Breast epithelium (tissue), 4 donors: ENCODE measurements around the gene FAM241A. TPM values are rescaled to one million over a fixed set of nuclear protein-coding genes. Genes with fewer than 3 reads are reported as not detected.

Experiments
- DNase-seq, 2 donors: peaks; one replicate each; pipeline ENCODE4 v3.0.0-alpha.2; 2019; ENCODE audit warnings: low spot score in 2 of 2
- H3K27ac ChIP-seq, 2 donors: fragments of 200-600 bp; sonication (generic) in 1 of 2; one replicate each; pipeline ENCODE4 v1.5.1; 2016 to 2019; ENCODE audit warnings: mild to moderate bottlenecking in 1 of 2
- H3K27me3 ChIP-seq, 2 donors: fragments of 200-600 bp; sonication (generic) in 1 of 2; one replicate each; pipeline versions ENCODE4 v1.5.1 to v1.6.0; 2017 to 2019; ENCODE audit warnings: control low read depth in 1 of 2, mild to moderate bottlenecking in 1 of 2
- H3K36me3 ChIP-seq: fragments of 200-600 bp; one replicate; pipeline ENCODE4 v1.5.1; 2019
- H3K4me1 ChIP-seq, 2 donors: fragments of 200-600 bp; sonication (generic); one replicate each; pipeline ENCODE4 v1.5.1; 2016 to 2019; ENCODE audit warnings: control low read depth in 1 of 2
- H3K4me3 ChIP-seq, 3 donors: fragments of 200-600 bp; sonication (generic); 1 replicate in 2 of 3; 2 replicates in 1 of 3; pipeline ENCODE4 v1.5.1; 2016 to 2019; ENCODE audit warnings: mild to moderate bottlenecking in 3 of 3, moderate library complexity in 2 of 3
- H3K9me3 ChIP-seq, 2 donors: fragments of 200-600 bp; sonication (generic) in 1 of 2; one replicate each; pipeline ENCODE4 v1.5.1; 2016 to 2019; ENCODE audit warnings: control low read depth in 1 of 2
- POLR2A ChIP-seq: fragments of 450-650 bp; IDR thresholded peaks from one replicate; pipeline ENCODE4 v1.6.1; 2016; ENCODE audit warnings: antibody characterized with exemption, mild to moderate bottlenecking, moderate library complexity
- POLR2AphosphoS5 ChIP-seq, 3 donors: sonication (generic); formaldehyde crosslinking; IDR thresholded peaks; one replicate each; pipeline ENCODE4 v1.6.1; 2017; ENCODE audit warnings: antibody characterized with exemption in 3 of 3
- intact Hi-C: fragments of 100-400 bp; cut with DNase I; formaldehyde crosslinking; loops from one replicate; pipeline ENCODE4 v1.15.1; 2023; ENCODE audit warnings: low total_unique reads
- total RNA-seq, 3 donors: library from RNA; depleted of rRNA; stranded (reverse); fragments of >200 nt; gene quantifications; one replicate each; pipeline ENCODE4 v1.1.0, GENCODE V29; 2016
- TF ChIP-seq, protein P1 (sequence below), 3 donors: fragments of 450-650 bp; IDR thresholded peaks; one replicate each; pipeline ENCODE4 v1.5.1; 2016 to 2017; ENCODE audit warnings: antibody characterized with exemption in 3 of 3, mild to moderate bottlenecking in 3 of 3, moderate library complexity in 3 of 3

FAM241A gene
- total RNA-seq, 3 donors from 2014 or later, result 4.3 to 11.5 (median 7.5) TPM

DNA sequence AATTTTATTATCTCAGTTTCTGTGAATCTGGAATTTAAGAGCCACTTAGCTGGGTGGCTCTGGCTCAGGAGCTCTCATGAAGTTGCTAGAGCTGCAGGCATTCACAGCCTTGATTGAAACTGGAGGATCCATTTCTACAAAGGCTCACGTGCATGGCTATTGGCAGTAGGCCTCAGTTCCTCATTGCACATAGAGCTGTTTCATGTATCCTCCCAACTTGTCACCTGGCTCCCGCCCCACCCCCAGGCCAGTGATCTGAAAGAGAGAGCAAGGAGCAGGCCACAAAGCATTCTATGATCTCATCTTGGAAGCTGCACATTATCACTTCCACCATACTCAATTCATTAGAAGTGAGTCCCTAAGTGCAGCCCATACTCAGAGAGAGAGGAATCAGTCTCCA lies 67.8 kb downstream of the FAM241A start:
- Histone ChIP-seq H3K27ac (no peak overlapping the region), H3K36me3 (no peaks in the 10 kb centered on the region), H3K4me1 (no peaks in the 10 kb centered on the region), H3K27me3 (no peaks in the 10 kb centered on the region), H3K9me3 (no peaks in the 10 kb centered on the region), H3K4me3 (no peak overlapping the region)
- intact Hi-C loops, result no loop called here
- DNase-seq, result no peak
- TF ChIP-seq, protein P1, sequence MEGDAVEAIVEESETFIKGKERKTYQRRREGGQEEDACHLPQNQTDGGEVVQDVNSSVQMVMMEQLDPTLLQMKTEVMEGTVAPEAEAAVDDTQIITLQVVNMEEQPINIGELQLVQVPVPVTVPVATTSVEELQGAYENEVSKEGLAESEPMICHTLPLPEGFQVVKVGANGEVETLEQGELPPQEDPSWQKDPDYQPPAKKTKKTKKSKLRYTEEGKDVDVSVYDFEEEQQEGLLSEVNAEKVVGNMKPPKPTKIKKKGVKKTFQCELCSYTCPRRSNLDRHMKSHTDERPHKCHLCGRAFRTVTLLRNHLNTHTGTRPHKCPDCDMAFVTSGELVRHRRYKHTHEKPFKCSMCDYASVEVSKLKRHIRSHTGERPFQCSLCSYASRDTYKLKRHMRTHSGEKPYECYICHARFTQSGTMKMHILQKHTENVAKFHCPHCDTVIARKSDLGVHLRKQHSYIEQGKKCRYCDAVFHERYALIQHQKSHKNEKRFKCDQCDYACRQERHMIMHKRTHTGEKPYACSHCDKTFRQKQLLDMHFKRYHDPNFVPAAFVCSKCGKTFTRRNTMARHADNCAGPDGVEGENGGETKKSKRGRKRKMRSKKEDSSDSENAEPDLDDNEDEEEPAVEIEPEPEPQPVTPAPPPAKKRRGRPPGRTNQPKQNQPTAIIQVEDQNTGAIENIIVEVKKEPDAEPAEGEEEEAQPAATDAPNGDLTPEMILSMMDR (IDR thresholded peaks at IDR 0.05), result no peak
- TF ChIP-seq POLR2AphosphoS5 (IDR thresholded peaks at IDR 0.05), result no peak
- TF ChIP-seq POLR2A, result no peak

DNA sequence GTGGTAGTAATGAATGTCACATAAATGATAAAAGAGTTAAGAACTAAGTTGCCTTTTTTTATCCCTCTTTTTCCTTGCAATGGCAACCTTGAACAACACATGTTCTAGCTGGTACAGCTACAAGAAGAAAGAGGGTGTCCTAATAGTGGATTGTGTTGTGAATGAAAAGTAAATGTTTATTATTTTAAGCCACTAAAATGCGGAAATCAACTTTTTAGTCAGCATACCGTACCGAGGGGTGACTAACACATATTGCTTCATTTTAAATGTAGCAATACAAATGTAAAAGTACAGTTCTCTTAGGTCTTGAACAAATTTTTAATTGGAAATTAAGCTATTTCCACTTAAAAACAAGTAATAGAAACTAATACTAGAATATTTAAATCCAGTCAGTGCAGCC lies 68.6 kb downstream of the FAM241A start:
- Histone ChIP-seq H3K9me3 (no peaks in the 10 kb centered on the region), H3K27ac (no peak overlapping the region), H3K4me3 (no peak overlapping the region), H3K36me3 (no peaks in the 10 kb centered on the region), H3K4me1 (no peaks in the 10 kb centered on the region), H3K27me3 (no peaks in the 10 kb centered on the region)
- no peak for DNase-seq
- intact Hi-C loops, result no loop called here
- no peak for TF ChIP-seq POLR2A
- TF ChIP-seq, protein P1 (IDR thresholded peaks at IDR 0.05), result no peak
- TF ChIP-seq POLR2AphosphoS5 (IDR thresholded peaks at IDR 0.05), result no peak

DNA sequence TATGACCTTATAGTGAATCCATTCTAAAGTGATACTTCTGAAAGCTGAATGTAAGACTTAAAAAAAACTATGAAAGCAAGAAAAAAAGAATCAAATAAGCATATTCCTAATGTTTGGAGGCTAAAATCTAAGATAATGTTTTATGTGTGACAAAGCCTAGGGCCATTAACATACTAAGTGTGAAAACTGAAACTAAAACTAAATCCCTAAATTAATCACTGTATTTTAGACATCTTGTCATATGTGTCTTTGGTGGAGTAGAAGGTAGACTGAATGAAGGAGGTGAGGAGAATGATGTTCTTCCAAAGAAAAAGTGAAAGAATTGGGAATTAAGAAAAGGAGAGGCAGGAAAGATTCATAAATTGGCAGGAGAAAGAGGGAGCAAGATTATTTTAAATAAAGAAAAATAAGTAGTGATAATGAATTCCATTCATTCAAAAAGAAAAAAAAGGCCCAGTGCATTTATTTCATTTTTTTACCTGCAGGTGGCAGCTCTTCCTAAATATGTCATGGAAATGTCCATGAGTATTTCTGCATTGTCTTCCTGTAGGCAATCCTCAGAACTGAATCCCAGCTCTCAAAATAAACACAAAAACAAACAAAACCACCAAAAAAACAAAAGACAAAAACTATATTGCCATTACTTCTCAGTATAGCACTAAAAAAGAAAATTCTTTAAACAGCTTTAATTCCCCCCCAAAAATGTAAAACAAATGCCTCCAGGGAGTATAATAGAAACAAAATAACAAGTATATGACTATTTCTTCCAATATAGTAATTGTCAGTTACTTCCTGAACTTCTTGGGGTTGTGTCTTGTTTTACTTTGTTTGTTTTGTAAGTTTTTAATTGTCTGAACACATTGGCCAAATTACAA lies 69.4 kb downstream of the FAM241A start:
- H3K27me3 ChIP-seq, result no peaks in the 10 kb centered on the region
- intact Hi-C loops, result no loop called here
- no peaks in the 10 kb centered on the region for H3K36me3 ChIP-seq
- H3K27ac ChIP-seq, result no peak overlapping the region
- no peaks in the 10 kb centered on the region for H3K4me1 ChIP-seq
- TF ChIP-seq POLR2A, result no peak
- TF ChIP-seq, protein P1 (IDR thresholded peaks at IDR 0.05), result peak in 2 of 3 donors; percentile 53 to 68
- H3K9me3 ChIP-seq, result no peaks in the 10 kb centered on the region
- no peak overlapping the region for H3K4me3 ChIP-seq
- DNase-seq, result no peak

DNA sequence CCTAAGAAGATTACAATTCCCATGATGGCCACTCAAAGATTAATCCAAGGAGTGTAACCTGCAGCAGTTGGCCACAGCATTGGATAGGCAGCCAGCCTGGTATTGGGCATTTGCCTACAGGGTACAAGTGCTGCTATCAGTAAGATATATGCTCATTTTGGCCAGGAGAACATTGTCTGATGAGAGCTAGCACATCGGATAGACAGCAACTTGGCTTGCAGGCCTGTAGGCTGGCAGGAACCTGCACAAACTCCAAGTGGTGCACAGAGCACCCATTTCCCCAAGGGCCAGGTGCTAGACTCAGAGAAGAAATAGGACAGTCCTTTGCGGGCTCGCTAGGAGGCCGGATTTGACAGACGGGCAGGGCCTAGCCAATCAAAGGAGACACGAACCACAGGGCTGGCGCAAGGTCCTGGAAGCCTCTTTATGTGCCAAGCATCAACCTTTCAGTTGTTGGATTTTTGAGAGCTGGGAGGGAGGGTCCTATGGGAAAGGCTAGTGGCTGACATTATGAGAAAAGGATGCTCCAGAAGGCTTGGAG lies 74.6 kb downstream of the FAM241A start:
- H3K4me3 ChIP-seq, result no peak overlapping the region
- H3K27ac ChIP-seq, result no peak overlapping the region
- H3K36me3 ChIP-seq, result no peaks in the 10 kb centered on the region
- H3K4me1 ChIP-seq, result no peaks in the 10 kb centered on the region
- intact Hi-C loops, result no loop called here
- DNase-seq, result no peak
- no peaks in the 10 kb centered on the region for H3K27me3 ChIP-seq
- TF ChIP-seq POLR2A, result no peak
- no peak for TF ChIP-seq POLR2AphosphoS5 (IDR thresholded peaks at IDR 0.05)
- TF ChIP-seq, protein P1 (IDR thresholded peaks at IDR 0.05), result no peak
- peaks cover 0 to 3% of the 10 kb centered on the region in 2 donors for H3K9me3 ChIP-seq

DNA sequence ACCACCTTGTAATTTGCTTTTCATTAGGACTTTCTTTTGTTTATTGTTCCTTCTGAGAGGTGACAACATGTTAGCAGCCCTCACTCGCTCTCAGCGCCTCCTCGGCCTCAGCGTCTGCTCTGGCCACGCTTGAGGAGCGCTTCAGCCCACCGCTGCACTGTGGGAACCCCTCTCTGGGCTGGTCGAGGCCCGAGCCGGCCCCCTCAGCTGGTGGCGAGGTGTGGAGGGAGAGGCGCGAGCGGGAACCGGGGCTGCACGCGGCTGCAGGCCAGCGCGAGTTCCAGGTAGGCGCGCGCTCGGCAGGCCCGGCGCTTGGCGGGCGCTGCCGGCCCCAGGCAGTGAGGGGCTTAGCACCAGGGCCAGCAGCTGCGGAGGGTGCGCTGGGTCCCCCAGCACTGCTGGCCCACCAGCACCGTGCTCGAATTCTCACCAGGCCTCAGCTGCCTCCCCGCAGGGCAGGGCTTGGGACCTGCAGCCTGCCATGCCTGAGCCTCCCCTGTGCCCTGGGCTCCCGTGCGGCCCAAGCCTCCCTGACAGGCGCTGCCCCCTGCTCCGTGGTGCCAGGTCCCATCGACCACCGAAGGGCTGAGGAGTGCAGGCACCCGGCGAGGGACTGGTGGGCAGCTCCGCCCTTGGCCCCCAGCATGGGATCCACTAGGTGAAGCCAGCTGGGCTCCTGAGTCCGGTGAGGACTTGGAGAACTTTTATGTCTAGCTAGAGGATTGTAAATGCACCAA lies 77.1 kb downstream of the FAM241A start:
- Histone ChIP-seq H3K4me1 (no peaks in the 10 kb centered on the region), H3K36me3 (no peaks in the 10 kb centered on the region), H3K27me3 (no peaks in the 10 kb centered on the region), H3K9me3 (peaks cover 0 to 3% of the 10 kb centered on the region in 2 donors), H3K27ac (no peak overlapping the region), H3K4me3 (no peak overlapping the region)
- intact Hi-C loops, result no loop called here
- DNase-seq, result no peak
- TF ChIP-seq POLR2A, result no peak
- TF ChIP-seq POLR2AphosphoS5 (IDR thresholded peaks at IDR 0.05), result no peak
- TF ChIP-seq, protein P1 (IDR thresholded peaks at IDR 0.05), result no peak
